PFSK-1 (cell line): ENCODE data around the gene OR10A6.

Source experiments
- FOXP2 ChIP-seq: optimal IDR thresholded peaks from 2 replicates; pipeline ENCODE3; 2011; ENCODE audit warnings: borderline replicate concordance, control low read depth, inconsistent platforms; ENCODE audit not compliant: insufficient read depth; ENCODE audit errors: extremely low read length, extremely low read depth
- POLR2AphosphoS5 ChIP-seq: IDR thresholded peaks from 2 replicates; pipeline ENCODE4 v1.6.1; 2012; ENCODE audit warnings: low read depth, mild to moderate bottlenecking, control low read depth, low read length, moderate library complexity
- REST ChIP-seq, 2 experiments: IDR thresholded peaks; 2 replicates each; pipeline versions ENCODE4 v1.6.1 to v1.8.0; 2011 to 2012; ENCODE audit warnings: low read depth in 2 of 2, low read length in 2 of 2, control low read depth in 1 of 2, inconsistent platforms in 1 of 2, mild to moderate bottlenecking in 1 of 2, moderate library complexity in 1 of 2; ENCODE audit not compliant: insufficient read depth in 1 of 2
- SIN3A ChIP-seq: IDR thresholded peaks from 2 replicates; pipeline ENCODE4 v1.6.1; 2012; ENCODE audit warnings: mild to moderate bottlenecking, low read length, moderate library complexity, borderline replicate concordance; ENCODE audit not compliant: insufficient read depth
- TAF1 ChIP-seq: IDR thresholded peaks from 2 replicates; pipeline ENCODE4 v1.6.1; 2012; ENCODE audit warnings: low read length, control low read depth, borderline replicate concordance; ENCODE audit not compliant: insufficient read depth

Gene OR10A6

DNA sequence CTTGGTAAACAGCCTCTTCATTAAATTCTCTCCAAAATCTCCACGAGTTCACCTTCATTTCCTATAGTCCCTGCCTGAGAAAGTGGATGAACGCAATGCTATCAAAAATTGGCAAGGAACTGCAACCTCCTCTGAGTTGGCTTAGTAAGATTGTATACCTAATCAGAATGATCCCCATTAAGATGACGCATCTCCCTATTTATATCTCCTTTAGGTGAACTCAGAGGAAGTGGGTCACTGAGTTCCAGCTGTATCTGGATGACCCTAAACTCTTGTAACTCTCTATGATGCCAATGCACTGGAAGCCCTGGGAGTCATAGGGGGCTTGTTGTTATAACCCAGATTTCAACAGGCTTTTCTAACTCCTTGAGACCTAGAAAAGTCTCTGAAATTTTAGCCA lies 48.2 kb downstream of the OR10A6 start:
- TF ChIP-seq REST (IDR thresholded peaks at IDR 0.05; ENCODE audit: insufficient read depth in 1 of 2, low read depth in 2 of 2, low read length in 2 of 2) (no peak), TAF1 (no peak), POLR2AphosphoS5 (no peak), SIN3A (no peak), FOXP2 (no peak)
